Stimulated activated CD4-positive, alpha-beta T cell treated with anti-CD3 and anti-CD28 coated beads, Interleukin-12 subunit alpha, Interleukin-12 subunit beta, amount 100 ng/mL, for 48 hours (primary cell): ENCODE results near the gene TRIM31.
A peak's percentile ranks its signal among the peaks of the same experiment; 100 is the strongest.

ENCODE experiments used
- DNase-seq, 3 donors: peaks; one replicate each; pipeline ENCODE4 v3.0.0-alpha.2; 2020; ENCODE audit warnings: low read depth in 2 of 3, low spot score in 1 of 3

Gene TRIM31, protein sequence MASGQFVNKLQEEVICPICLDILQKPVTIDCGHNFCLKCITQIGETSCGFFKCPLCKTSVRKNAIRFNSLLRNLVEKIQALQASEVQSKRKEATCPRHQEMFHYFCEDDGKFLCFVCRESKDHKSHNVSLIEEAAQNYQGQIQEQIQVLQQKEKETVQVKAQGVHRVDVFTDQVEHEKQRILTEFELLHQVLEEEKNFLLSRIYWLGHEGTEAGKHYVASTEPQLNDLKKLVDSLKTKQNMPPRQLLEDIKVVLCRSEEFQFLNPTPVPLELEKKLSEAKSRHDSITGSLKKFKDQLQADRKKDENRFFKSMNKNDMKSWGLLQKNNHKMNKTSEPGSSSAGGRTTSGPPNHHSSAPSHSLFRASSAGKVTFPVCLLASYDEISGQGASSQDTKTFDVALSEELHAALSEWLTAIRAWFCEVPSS

DNA sequence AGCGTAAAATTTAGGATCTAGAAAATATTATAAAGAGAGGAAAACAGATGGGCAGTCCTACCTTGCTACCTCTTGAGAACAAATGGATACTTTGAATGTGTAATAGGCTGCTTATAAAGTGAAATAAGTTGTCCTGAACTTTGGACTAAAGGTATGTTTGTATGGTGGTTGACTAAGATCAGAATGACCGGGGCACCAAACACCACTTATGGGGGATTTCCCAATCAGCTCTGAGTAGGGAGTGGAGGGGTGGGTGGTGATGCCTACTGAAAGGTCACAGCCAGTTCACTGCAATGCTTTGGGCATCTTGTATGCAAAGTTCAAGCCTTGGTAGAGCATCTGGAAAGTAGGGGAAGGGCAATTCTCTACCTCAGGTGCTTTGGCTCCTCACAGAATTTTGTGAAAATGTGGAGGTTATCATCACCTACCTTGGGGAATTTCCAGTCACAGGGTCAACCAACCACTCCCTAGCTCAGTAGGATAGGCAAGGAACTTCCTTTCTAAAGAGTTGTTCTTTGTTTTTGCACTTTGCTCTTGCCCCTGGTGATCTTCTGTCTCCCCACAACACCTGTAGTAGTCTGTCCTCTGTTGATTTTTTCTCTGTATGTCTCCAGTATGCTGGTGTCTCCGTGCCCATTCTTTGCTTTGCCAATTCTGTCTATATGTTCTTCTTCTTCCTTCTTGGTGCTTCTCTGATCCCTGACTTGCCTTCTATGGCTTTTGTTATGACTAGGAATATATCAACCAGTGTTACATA is at the start of gene TRIM31:
TSS of gene TRIM31 (minus strand) at position 88 of the 757 bp plus-strand sequence. CDS start 285 bp downstream, outside the sequence.
- no peak for DNase-seq

DNA sequence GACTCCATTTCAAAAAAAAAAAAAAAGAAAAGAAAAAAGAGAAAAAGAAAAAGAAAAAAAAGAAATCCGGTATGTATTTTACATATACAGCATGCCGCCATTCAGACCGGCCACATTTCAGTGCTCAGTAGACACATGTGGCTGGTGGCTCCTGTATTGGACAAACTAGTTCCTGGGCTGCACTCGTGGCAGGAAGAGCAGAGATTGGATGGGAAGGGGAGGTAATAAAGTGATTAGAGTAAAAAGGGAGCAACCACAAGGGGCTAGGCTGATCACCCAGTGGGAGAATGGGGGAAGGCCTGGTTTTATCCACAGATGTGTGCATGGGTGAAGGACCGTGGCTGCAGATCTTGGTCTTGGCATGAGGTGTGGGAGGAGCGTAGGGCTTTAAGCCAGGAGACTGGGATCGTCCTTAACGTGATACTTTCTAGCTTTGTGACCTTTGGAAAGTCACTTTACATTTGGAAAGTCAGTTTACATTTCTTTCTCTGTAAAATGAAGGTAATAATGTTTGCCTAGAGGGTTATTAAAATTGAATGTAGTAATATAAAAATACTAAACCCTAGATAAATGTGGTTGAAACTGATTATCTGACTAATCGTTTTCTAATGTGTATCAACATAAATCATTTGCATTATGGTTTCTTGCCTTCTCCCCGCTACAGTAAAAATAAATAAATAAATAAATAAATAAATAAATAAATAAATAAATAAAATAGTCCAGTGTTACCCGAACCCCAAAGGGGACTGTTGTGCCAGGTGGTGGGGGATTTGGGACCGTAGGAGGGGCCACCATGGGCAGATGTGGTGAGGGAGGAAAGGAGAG is 49.6 kb upstream of the TRIM31 start:
- DNase-seq: no peak

DNA sequence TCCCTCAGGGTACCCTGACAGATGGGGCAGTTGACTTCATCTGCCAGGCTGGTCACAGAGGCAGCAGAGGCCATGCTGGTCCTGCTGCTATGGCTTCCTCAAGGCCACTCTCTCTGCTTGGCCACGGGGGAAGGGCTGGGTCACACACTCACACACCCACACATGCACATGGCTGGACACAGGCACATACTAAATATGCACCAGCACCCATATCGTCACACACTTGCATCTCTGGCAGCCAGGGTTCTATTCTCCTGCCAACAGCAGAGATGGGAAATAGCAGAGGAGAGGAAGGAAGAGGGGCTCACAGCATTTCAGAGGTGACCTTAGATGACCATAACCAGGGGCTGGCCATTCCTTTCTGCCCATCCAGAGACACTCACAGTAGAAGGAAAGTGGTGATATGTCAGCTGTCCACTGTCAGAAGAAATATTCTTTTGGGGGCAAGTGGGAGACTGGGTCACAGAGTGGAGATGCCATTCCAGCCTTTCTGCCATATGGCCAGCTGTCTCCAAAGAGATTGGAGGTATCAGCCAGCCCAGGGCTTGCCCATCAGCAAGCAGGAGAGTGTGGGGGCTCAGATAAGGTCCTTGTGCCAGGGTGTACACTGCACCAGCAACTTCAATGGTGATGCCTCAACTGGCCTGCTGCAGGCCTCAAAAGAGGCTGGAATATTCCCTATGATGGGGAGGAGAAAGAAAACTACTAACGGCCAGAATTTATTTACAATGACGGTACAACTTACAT is 48.1 kb upstream of the TRIM31 start, which contains the start of gene TRIM10:
TSS of gene TRIM10 (minus strand) at position 427 of the 747 bp plus-strand sequence. CDS start at position 74, 353 bp downstream.
- no peak for DNase-seq

DNA sequence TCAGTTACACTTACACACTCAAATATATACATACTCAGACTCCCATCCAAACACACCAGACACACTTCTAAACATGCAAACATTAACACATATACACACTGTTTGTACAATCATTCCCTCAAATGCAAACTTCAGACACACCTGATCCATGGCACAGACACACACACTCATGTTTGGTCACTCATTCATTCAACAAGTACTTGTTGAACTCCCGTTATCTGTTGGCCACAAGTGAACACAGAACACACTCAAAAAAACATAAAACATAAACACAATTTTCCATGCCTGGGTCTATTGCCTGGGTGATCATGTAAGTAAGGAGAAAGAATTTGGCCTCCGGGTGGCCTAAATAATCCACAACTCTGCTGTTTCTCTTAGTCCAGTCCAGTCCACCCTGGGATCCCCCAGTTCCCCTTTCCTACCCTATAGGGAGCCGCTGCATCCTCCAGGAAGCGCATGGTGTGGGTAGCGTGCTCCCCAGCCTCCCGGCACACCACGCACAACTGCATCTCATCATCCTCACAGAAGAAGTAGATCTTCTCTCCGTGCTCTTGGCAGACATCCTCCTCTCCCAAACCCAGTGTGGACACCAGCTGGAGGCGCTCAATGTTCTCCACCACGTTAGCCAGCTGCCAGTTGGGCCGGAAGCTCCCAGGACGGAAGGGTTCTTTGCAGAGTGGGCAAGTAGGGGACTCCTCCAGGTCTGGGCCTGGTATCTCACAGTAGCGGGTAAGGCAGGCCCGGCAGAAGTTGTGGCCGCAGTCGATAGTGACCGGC is 47.3 kb upstream of the TRIM31 start:
- DNase-seq: no peak

DNA sequence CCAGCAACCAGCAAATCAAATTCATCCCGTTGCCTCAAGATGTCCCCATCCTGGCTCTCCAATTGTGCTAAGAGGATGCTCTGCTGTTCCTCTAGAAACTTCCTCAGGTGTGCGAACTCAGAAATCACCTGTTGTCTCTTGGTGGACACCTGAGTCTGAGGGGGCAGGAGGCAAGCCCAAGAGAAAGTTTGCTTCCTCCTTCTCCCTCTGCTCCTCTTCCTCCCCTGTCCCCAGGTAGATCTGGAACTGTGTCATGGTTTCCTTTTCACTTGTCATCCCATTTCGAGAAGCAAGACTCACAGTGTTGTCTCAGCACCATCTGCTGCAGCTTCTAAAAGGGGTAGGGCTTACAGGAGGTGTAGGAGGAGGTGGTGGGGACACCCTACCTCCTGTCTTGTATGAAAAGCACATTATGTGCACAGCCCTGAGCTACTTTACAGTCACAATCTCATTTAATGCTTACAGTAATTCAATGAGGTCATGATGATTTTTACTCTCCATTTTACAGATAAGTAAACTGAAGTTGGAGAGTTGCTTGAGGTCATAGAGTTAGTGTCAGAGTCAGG is 45.7 kb upstream of the TRIM31 start:
- peak in 1 of 3 donors; percentile 34 for DNase-seq

DNA sequence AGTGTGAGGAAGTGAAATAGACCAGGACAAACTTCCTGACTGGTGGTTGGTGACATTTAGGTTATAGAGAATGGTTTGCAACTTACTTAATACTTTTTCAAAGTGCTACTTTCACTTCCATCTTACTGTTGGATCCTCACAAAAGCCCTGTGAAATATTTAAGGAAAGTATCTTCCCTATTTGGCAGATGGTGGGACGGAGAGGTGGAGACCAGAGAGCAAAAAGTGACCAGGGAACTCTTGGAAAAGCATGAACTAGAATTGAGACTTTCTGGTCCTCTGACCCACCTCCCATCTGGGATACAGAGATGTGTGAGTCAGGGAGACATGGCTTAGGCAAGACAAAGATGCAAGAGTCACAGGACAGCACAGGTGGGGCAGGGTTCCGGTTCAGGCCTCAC is 45.1 kb upstream of the TRIM31 start:
- DNase-seq: no peak

DNA sequence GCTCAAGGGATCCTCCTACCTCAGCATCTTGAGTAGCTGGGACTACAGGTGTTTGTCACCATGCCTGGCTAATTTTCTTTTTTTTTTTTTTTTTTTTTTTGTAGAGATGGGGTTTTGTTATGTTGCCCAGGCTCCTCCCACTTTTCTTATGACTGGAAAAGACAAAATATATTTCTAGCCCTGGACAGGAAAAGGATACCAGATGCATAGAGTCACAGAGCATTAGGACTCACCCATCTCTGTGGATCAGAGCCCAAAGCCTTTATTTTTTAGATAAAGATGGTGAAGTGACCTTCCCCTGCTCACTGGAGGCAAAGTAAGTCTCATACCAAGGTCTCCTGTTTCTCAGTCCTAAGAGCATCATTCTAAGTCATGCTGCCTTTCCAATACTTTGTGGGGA is 44.7 kb upstream of the TRIM31 start:
- no peak for DNase-seq

DNA sequence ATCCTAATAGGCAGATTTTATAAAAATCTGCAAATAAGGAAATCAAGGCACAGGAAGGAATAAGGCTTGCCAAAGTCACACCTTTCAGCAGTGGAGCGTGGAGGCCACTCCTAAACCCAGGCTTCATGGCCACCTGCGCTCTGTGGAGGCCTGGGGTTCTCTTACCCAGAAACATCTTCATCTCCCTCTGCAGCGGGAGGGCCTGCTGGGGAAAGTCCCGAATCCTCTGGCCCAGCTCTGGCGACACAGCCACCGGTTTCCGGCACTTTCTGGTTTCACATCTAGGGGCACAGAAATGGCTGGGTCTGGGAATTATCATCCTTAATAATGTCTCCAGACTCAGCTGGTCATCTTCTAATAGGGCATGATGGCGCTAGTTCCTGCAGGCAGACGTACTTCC is 43.9 kb upstream of the TRIM31 start:
- DNase-seq: no peak

DNA sequence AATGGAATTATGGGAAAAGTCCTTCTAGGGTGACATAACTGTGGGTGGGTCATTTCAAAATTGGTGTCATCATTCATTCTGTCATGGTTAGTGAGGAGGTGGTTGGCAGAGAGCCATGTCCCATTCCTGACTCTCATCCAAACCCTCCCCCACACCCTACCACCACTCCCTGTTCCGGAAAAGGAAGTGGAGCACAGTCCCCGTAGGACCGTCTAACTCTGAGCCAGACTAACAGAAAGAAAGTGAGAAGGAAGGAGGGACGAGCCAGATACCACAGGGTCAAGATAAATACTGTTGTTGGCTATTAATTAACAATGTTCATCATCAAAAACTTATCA is 43.3 kb upstream of the TRIM31 start:
- DNase-seq: no peak

DNA sequence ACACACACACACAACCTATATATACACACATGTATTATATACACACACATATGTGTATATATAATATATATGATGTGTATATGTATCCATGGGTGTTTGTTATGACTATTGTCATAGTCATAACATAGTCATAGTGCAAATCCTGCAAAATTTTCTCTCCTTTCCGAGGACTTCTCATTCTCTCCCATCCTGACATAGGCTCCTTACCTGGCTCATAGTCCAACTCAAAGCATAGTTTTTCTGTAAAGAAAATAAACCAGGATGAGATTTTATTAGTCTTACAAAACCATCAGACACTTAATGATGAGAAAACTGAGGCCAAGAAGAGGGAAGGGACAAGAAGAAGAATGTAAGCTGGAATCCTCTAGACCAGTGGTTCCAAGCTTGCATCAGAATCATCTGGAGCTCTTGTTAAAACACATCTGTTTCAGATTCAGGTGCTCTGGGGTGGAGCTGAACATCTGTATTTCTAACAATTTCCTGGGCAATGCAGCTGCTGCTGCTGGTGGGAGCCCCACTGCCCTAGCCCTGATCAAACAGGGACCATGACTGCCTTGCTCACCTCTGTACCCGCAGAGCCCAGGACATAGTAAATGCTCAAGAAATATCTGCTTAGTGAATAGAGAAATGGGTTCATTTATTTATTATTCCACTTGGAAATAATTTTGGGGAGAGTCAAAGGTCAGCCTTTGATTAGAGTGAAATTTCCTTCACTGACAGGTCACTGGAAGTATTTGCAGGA is 42.8 kb upstream of the TRIM31 start:
- no peak for DNase-seq

DNA sequence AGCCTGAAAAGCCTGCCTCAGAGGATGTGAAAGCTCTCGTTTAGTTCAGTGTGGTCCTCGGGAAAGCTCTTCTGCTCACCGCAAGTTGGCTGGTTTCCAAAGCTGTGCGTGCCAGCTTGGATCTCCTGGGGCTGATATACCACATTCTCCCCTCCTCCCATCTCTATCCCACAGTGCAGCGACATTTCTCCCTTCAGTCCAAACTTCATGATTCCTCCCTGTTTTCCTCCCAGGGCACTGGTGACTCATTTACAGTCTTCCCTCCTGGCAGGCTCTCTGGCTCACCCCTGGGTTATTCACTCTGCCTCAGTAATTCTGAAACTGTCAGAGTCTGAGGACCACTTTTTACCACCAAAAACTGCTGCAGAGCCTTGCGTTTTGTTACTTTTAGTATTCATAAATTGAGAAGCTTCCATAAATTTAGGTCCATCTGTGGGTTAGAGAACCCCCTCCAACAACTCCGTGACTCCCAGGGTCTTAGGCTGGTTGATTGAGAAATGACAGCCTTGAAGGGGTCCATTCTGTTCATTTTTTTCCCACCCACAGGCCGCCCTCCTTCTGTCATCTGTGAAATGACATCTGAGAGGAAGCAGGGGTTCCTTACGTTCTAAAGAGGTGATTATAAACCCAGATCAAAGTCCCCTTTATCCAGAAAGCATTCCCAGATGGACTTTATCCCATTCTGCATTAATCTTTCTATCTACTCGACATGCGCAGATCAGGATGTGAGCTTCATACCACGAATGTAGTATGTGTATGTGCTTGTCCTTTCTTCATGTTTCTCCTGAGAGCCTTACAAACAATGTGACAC is 42.0 kb upstream of the TRIM31 start:
- no peak for DNase-seq

DNA sequence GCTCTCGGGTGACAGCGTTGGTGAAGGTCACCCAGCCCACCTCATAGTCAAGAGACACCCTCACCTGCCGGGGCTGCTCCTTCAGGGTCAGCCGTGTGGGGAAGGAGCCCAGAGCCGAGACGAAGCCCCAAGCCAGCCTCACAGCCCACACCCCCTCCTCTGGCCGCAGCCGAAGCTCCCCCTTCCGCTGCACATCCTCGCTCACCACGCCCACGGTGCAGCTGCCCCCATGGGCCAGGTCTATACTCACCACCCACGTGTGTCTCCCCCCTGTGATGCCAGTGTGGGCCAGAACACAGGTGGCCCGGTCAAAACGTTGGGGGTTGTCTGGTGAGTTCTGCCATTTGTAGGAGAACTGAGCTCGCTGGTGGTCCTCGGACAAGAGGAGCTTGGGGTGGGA is 41.2 kb upstream of the TRIM31 start:
- DNase-seq: no peak

DNA sequence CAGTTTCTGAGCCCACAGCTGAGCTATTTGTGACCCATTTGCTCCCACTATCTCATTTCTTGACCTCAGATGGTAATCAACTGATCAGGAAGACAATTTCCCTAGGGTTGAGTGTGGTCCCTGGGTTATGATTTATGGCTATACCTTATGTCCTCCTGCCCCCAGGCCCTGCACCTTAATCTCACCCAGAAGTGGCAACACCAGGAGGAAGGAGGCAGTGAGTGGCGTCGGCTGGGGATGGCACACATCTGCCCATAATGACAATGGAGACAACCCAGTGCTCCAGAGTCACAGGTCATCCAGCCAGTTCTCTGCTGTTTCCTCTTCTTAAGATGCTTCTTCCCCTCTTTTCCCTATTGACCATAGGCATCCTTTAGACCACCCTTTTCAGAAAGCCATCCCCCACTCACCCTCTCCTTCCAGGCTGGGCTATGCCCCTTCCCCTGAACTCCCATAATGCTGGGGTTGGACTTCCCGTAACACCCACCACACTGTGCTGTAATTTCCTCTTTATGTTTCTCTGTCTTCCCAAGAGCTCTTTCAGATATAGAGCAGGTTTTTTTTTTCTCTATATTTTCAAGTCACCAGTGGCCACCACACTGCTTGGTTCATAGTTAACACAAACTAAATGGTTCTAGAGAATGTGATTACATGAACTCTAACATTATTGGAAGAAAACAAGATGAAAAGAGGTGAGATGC is 40.2 kb upstream of the TRIM31 start:
- DNase-seq: no peak

DNA sequence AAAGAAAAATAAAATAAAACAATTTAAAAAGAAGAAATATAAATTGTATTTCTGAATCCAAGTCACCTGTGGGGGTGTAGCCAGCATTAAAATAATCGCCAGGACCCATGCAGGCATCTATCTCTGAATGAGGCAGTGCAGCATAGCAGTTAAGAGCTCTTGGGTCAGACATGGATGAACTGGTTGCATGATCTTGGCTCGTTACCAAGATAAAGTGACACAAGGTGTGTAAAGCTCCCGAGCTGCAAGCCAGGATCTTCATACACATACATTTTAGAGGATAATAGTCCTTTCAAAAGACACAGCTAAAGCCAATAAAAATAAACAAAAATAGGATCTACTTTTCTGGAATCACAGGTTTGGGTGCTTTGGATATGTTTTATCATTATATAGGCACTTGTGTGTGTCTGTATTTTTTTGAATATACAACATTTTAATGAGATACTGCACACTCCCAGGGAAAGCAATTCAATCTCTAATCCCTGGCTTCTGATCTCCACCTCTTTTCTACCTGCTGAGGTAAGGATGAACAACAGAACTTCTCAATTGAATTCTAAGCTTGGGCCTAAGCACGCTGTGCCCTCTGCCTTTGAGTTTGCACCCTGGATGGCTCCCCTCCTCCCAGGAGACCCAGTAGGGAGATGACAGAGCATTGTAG is 39.3 kb upstream of the TRIM31 start:
- DNase-seq: no peak

DNA sequence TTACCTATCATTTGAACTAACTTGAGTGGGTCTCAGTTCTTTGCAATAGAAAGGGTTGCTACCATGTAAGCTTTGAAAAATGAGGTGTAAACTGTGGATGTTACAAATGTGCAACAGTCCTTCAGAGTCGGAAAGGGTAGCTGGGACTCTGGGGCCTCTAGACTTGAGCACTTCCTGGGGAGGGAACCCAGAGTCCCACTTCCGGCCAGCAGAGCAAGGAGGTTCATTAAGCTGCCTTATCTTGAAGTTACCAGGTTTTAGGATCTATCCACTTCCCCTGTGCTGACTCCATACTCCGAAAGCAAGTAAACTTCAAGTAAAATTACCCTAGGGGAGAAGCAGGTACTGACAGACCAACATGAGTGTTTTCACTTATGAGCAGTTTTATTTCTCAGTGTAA is 38.7 kb upstream of the TRIM31 start:
- DNase-seq: no peak

DNA sequence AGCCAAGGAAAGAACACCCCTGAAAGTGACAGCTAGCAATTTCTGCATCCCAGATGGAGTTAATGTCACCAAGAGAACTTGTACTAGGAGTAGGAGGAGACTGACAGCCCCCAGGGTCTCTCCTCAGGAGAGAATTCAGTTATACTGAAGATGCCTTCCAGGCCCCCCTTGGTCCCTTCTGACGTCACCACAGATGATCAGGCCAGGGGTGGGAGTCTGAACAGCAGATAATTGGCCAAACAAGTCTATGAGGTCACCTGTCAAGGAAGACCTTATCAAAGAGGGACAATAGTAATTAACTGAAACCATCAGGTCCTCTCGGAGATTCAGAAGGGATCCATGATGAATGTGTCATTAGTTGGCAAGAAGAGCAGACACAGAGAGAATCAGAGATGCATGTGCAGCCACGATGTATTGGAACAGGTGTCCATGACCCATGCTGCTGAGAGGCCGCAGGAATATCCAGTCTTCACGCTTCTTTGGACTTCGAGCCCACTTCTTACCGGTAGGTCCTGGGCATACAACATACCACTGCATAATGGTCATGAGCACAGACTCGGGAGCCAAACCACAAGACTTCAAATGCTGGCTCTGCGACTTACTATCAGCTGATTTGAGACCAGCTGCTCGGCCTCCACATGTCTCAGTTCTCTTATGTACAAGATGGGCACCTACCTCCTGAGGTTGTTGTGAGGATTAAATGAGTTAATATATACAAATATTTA is 37.9 kb upstream of the TRIM31 start:
- DNase-seq: no peak
